ENCODE measurements around the gene IGSF9B.

DNA sequence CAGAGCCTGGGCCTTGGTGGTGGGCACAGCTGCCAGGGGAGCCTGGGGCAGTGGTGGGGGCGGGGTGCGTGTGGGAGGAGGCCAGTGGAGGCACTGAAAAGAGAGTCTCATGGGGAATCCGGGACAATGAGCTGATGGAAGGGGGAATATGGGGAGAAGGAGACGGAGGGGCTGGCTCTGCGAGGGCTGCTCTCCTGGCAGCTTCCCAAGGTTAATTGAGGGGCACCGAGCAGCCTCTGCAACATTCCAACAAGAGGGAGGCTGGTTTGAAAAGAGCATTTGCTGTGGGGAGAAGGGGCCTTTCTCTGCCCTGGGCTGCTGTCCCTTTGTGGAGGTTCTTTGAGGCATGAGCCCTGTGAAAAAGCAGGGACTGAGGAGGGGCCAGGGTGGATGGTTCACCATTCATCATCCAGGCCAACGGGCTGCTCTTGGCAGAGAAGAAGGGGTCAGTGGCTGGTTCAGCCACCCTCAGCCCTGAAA is 9.4 kb upstream of the IGSF9B start:
- TF ChIP-seq, protein P1, sequence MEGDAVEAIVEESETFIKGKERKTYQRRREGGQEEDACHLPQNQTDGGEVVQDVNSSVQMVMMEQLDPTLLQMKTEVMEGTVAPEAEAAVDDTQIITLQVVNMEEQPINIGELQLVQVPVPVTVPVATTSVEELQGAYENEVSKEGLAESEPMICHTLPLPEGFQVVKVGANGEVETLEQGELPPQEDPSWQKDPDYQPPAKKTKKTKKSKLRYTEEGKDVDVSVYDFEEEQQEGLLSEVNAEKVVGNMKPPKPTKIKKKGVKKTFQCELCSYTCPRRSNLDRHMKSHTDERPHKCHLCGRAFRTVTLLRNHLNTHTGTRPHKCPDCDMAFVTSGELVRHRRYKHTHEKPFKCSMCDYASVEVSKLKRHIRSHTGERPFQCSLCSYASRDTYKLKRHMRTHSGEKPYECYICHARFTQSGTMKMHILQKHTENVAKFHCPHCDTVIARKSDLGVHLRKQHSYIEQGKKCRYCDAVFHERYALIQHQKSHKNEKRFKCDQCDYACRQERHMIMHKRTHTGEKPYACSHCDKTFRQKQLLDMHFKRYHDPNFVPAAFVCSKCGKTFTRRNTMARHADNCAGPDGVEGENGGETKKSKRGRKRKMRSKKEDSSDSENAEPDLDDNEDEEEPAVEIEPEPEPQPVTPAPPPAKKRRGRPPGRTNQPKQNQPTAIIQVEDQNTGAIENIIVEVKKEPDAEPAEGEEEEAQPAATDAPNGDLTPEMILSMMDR (IDR thresholded peaks at IDR 0.05; ENCODE audit: low read depth, low read length) = no peak
- no peak for TF ChIP-seq EZH2phosphoT487 (IDR thresholded peaks at IDR 0.05; ENCODE audit: low read depth)

Measured in OCI-LY3 (cell line).